NT2/D1 (cell line): ENCODE results near the gene TNFSF13.

ENCODE experiments used
- DNase-seq: peaks from one replicate; pipeline ENCODE4 v3.0.0-alpha.2; 2011; ENCODE audit warnings: low read depth, low spot score
- H3K27me3 ChIP-seq: 2 replicates; pipeline ENCODE4 v1.6.0; 2011; ENCODE audit warnings: mild to moderate bottlenecking; ENCODE audit not compliant: insufficient read length, insufficient read depth
- H3K36me3 ChIP-seq: 2 replicates; pipeline ENCODE4 v1.6.1; 2011; ENCODE audit warnings: mild to moderate bottlenecking, low read length, mixed read lengths; ENCODE audit not compliant: insufficient read depth, insufficient read length
- H3K4me1 ChIP-seq: 2 replicates; pipeline ENCODE4 v1.5.1; 2011; ENCODE audit not compliant: insufficient read depth, insufficient read length
- H3K4me3 ChIP-seq: 2 replicates; pipeline ENCODE4 v1.5.1; 2011; ENCODE audit warnings: low read depth; ENCODE audit not compliant: insufficient read length
- H3K9ac ChIP-seq: 2 replicates; pipeline ENCODE4 v1.6.0; 2011; ENCODE audit warnings: low read depth; ENCODE audit not compliant: insufficient read length
- H3K9me3 ChIP-seq: 2 replicates; pipeline ENCODE4 v1.5.1; 2011; ENCODE audit warnings: mild to moderate bottlenecking, low read length; ENCODE audit not compliant: insufficient read depth
- SUZ12 ChIP-seq: IDR thresholded peaks from 2 replicates; pipeline ENCODE4 v1.6.1; 2011; ENCODE audit not compliant: insufficient read length, insufficient read depth; ENCODE audit errors: extremely low read depth
- YY1 ChIP-seq: IDR thresholded peaks from 2 replicates; pipeline ENCODE4 v1.6.1; 2011; ENCODE audit not compliant: insufficient read length, insufficient read depth
- ZNF274 ChIP-seq: IDR thresholded peaks from 2 replicates; pipeline ENCODE4 v1.6.1; 2011; ENCODE audit warnings: mild to moderate bottlenecking, low read depth, low read length

The TNFSF13 gene

GRCh38 chr17:7541074-7541621 is 17.4 kb upstream of the TNFSF13 start:
- Histone ChIP-seq H3K9me3 (peaks cover 19% of the 10 kb centered on the region; the same call in 1 of the 2 replicates), H3K4me1 (no peaks in the 10 kb centered on the region), H3K36me3 (no peaks in the 10 kb centered on the region), H3K9ac (no peak overlapping the region), H3K27me3 (no peaks in the 10 kb centered on the region), H3K4me3 (no peak overlapping the region)
- DNase-seq, result no peak
- TF ChIP-seq SUZ12, result no peak
- no peak for TF ChIP-seq YY1
- no peak for TF ChIP-seq ZNF274

- no peak for TF ChIP-seq SUZ12
- TF ChIP-seq YY1, result no peak
- no peak for TF ChIP-seq ZNF274
- Histone ChIP-seq H3K4me3 (no peak overlapping the region), H3K4me1 (no peaks in the 10 kb centered on the region), H3K9me3 (no peaks in the 10 kb centered on the region), H3K36me3 (no peaks in the 10 kb centered on the region), H3K27me3 (no peaks in the 10 kb centered on the region), H3K9ac (no peak overlapping the region)
- DNase-seq, result no peak
Measured at GRCh38 chr17:7544911-7545310, 13.6 kb upstream of the TNFSF13 start.

- Histone ChIP-seq H3K27me3 (no peaks in the 10 kb centered on the region), H3K9ac (peak within 1 kb of the TSS; percentile 51), H3K4me1 (no peaks in the 10 kb centered on the region), H3K36me3 (no peaks in the 10 kb centered on the region), H3K9me3 (no peaks in the 10 kb centered on the region), H3K4me3 (peak within 1 kb of the TSS; percentile 41)
- no peak for DNase-seq
- TF ChIP-seq SUZ12, result no peak
- TF ChIP-seq ZNF274, result no peak
- no peak for TF ChIP-seq YY1
Measured at GRCh38 chr17:7548585-7549400, 9.8 kb upstream of the TNFSF13 start, which contains the start of gene TNFSF12. TSS of gene TNFSF12 (plus strand) at chr17:7549058. CDS start at chr17:7549154, 96 bp downstream.

- DNase-seq, result no peak
- no peaks in the 10 kb centered on the region for H3K27me3 ChIP-seq
- no peaks in the 10 kb centered on the region for H3K9me3 ChIP-seq
- H3K4me3 ChIP-seq, result no peak overlapping the region
- no peaks in the 10 kb centered on the region for H3K36me3 ChIP-seq
- H3K9ac ChIP-seq, result no peak overlapping the region
- no peaks in the 10 kb centered on the region for H3K4me1 ChIP-seq
- no peak for TF ChIP-seq ZNF274
- TF ChIP-seq SUZ12, result no peak
- TF ChIP-seq YY1, result no peak
Measured at GRCh38 chr17:7549401-7550055, 9.0 kb upstream of the TNFSF13 start.

- TF ChIP-seq ZNF274 (no peak), SUZ12 (no peak), YY1 (no peak)
- Histone ChIP-seq H3K9ac (no peak overlapping the region), H3K9me3 (no peaks in the 10 kb centered on the region), H3K36me3 (no peaks in the 10 kb centered on the region), H3K4me3 (no peak overlapping the region), H3K4me1 (no peaks in the 10 kb centered on the region), H3K27me3 (no peaks in the 10 kb centered on the region)
- DNase-seq, result no peak
Measured at GRCh38 chr17:7550344-7550743, 8.2 kb upstream of the TNFSF13 start.

- Histone ChIP-seq H3K36me3 (no peaks in the 10 kb centered on the region), H3K4me1 (no peaks in the 10 kb centered on the region), H3K9me3 (no peaks in the 10 kb centered on the region), H3K9ac (no peak overlapping the region), H3K27me3 (no peaks in the 10 kb centered on the region), H3K4me3 (no peak overlapping the region)
- no peak for TF ChIP-seq ZNF274
- no peak for DNase-seq
Measured at GRCh38 chr17:7551396-7551795, 7.2 kb upstream of the TNFSF13 start.

- Histone ChIP-seq H3K9me3 (no peaks in the 10 kb centered on the region), H3K36me3 (no peaks in the 10 kb centered on the region), H3K27me3 (no peaks in the 10 kb centered on the region), H3K9ac (no peak overlapping the region), H3K4me3 (no peak overlapping the region), H3K4me1 (peaks cover 5% of the 10 kb centered on the region)
- no peak for DNase-seq
- no peak for TF ChIP-seq ZNF274
- no peak for TF ChIP-seq SUZ12
- no peak for TF ChIP-seq YY1
Measured at GRCh38 chr17:7552621-7553051, 5.9 kb upstream of the TNFSF13 start.
